IPS-NIHi7 (cell line): ENCODE measurements around the gene DCTN1.

ENCODE experiments used
- DNase-seq: peaks from one replicate; pipeline ENCODE4 v3.0.0; 2012; ENCODE audit warnings: mixed read lengths; ENCODE audit errors: extremely low spot score

The DCTN1 gene

DNA sequence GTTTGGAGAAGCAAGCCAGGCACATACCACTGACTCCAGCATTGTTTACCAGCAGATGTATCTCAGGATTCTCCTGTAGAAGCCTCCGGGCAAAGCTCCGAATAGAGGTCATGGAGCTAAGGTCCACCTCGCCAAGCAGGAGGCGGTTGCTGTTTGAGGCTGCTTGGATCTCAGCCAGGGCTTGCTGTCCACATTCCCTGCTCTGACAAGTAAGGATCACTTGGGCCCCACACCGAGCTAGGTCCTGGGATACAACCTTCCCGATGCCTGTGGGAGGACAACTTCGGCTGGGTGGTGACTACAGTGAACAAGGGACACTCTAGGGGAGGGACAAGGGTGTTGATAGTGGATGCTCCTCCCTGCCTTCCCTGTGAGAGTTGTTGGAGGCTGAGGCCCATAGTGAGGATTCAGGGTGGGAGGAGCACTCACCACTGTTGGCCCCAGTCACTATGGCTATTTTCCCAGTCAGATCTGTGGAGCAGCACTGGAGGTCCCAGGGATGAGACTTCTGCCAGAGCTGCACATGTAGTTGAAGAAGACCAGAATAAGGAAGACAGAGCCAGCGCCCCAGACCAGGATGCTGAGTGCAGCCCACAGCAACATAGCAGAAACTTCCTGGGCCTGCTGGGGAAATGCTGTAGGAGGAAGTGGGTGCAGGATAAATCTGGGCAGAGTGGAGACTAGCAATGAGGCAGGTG is 33.0 kb upstream of the DCTN1 start:
- DNase-seq = no peak

- DNase-seq = no peak
These were observed 27.6 kb upstream of the DCTN1 start for GRCh38 chr2:74407682-74408081.

DNA sequence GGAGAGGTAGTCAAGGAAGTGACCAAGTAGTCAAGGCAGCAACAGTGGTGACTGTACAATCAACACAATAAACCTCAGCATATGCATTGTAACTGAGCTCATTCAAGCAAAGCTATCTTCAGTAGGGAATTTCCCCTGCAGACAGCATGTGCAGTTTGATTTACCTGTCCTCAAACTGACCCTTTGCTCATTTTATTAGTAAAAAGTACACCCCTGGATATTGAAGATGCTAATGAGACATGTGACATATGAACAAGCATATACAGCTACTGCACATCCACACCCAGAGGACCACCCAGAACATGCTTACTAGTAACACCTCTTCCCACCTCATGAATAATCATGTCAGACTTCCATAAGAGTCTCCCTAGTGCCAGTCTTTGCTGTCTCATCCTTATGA is 25.9 kb upstream of the DCTN1 start:
- DNase-seq = no peak

DNA sequence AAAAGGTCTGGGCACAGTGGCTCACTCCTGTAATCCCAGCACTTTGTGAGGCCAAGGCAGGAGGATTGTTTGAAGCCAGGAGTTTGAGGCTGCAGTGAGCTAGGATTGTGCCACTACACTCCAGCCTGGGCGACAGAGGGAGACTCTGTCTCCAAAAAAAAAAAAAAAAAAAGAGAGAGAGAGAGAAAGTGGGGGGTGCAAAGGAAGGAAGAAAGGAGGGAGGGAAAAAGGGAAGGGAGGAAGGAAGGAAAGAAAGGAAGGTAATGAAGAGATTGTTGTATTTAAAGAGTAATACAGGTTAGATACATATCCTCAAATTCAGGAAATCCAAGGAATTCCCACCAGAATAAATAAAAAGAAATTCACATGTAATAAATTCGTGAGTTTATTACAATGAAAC is 21.8 kb upstream of the DCTN1 start:
- no peak for DNase-seq

- DNase-seq = peak; percentile 49
These were observed 19.7 kb upstream of the DCTN1 start for GRCh38 chr2:74399785-74400184.

DNA sequence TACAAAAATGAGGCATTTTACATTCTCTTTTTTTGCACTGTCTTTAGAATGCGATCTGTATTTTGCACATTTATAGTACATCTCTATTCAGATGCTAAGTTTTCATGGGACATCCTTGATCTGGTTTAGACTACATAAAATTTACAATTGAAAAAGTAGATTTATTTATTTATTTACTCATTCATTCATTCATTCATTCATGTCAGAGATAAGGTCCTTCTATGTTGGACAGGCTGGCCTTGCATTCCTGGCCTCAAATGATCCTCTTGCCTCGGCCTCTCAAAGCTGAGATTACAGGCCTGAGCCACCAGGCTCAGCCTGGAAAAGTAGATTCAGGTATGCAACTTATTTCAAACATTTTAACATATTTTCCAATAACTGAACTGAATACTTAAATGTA is 16.0 kb upstream of the DCTN1 start:
- no peak for DNase-seq

DNA sequence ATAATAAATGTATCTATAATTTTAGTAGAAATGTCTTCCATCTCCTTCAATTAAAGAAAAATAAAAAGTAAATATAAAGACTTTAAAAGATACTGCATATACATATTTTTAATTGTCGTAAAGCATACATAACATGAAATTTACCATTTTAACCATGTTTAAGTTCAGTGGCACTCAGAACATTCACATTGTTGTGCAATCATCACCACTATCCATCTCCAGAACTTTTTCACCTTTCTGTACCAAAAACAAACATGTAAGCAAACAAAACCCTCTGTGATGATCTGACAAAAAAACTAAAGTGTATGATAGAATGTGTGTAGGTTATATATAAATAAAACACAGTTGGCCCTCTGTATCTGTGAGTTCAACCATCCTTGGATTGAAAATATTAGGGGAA is 13.4 kb upstream of the DCTN1 start:
- no peak for DNase-seq

GRCh38 chr2:74392449-74392743 is 12.3 kb upstream of the DCTN1 start:
- no peak for DNase-seq

GRCh38 chr2:74391580-74392448 is 11.7 kb upstream of the DCTN1 start:
- peak; percentile 92 for DNase-seq

DNA sequence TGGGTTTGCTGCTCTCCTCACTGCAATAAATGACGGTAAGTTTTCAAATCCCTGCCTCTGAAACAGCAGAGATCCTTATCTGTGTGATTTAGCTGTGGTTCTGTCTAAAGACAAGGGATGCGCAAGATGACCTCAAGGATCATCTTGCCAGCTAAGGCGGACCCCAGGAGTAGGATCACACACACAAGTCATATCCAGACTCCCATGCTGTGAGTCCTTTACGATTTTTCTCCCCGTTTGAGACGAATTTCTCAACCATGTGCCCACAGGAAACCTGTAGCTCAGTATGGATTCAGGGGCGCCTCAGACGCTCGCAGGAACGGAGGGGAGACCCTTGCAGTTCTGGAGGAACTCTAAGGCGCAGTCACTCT is 11.1 kb upstream of the DCTN1 start:
- DNase-seq = peak; percentile 36

DNA sequence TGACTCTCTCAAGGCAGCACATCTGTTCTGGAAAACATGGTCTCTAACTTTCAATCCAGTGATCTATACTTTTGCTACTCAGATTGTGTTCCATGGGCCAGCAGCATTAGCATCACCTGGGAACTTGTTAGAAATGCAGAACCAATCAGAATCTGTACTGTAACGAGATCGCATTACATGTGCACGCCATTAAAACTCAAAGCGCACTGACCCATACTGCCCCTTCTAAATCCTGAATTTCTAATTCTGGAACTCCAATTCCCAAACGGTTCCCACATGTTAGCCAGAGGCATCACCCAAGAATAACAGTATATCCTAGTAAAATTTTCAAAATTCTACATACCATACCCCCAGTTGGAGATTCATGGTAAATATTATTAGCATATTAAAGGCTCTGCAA is 10.5 kb upstream of the DCTN1 start:
- DNase-seq = no peak

- DNase-seq = no peak
These were observed 7.2 kb upstream of the DCTN1 start for GRCh38 chr2:74387346-74387745.

DNA sequence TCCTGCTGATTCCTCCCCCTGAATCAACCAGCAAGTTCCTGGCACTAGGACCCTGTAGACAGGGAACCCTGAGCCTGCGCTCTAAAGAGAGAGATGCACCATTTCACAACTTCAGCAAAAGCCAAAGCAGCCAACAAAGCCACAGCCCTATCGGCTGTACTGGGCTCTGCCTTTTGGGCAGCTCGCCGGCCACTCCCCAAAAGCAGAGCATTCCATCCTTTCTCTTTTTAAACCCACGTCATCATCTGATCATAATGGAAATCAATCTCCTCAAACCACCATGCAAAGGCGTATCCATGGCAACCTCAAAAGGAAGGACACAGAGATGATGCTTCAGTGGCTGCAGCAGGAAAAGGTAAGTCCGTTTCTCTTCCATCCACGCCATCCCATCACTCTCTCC is 5.3 kb upstream of the DCTN1 start:
- no peak for DNase-seq

GRCh38 chr2:74384051-74384450 is 3.9 kb upstream of the DCTN1 start:
- no peak for DNase-seq

GRCh38 chr2:74383254-74383653 is 3.1 kb upstream of the DCTN1 start:
- DNase-seq = no peak

- no peak for DNase-seq
These were observed 1.6 kb upstream of the DCTN1 start for GRCh38 chr2:74381751-74382150.

GRCh38 chr2:74378007-74378406 is 2.1 kb downstream of the DCTN1 start:
- no peak for DNase-seq

GRCh38 chr2:74375838-74376237 is 4.3 kb downstream of the DCTN1 start:
- no peak for DNase-seq

GRCh38 chr2:74374509-74375205 is 5.5 kb downstream of the DCTN1 start:
- peak; percentile 99 for DNase-seq

GRCh38 chr2:74373985-74374384 is 6.1 kb downstream of the DCTN1 start:
- DNase-seq = peak; percentile 27

DNA sequence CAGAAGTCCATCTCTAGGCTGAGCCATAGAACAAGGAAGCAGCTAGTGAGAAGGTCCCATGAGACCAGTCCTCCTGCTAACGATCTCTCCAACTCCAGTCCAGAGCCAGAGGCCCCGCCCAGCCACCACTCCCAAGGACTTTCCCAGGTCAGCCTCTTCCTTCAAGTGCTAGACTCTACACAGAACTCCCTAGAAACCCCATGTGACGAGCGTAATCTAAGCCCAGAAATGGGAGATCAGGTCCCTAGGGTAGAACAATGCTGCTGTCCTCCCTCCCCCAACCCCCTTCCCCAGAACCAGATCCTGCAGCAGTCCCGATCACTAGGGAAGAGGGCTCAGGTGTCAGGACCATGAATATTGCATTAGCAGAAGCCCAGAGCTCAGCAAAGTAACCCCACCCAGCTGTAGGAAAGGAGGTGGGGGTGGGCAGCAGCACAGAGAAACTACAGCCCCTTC is 6.9 kb downstream of the DCTN1 start:
- peak; percentile 44 for DNase-seq

- no peak for DNase-seq
These were observed 7.4 kb downstream of the DCTN1 start for GRCh38 chr2:74372674-74373073.

GRCh38 chr2:74371421-74371820 is 8.7 kb downstream of the DCTN1 start:
- no peak for DNase-seq
